ENCODE measurements around the gene BMERB1. TPM values are rescaled to one million over a fixed set of nuclear protein-coding genes. Genes with fewer than 3 reads are reported as not detected.
"Not testable (repeated sequence)": the region's sequence is repeated elsewhere in the genome, so short reads cannot be mapped to it uniquely, and the experiment has no call there.

The BMERB1 gene
- total and polyA plus RNA-seq, 2 donors, result 6.0 to 9.1 TPM

- not testable (repeated sequence) for DNase-seq (ENCODE audit: low read depth in 6 of 9, low spot score in 9 of 9); H3K36me3 ChIP-seq (ENCODE audit: control insufficient read depth in 2 of 2, insufficient read depth in 2 of 2, low read length in 1 of 2); H3K4me1 ChIP-seq (ENCODE audit: control insufficient read depth in 2 of 2, insufficient read depth in 2 of 2, low read length in 2 of 2); H3K27me3 ChIP-seq (ENCODE audit: control insufficient read depth in 2 of 2, insufficient read depth in 1 of 2, low read length in 1 of 2); H3K27ac ChIP-seq (ENCODE audit: low read depth in 1 of 2, low read length in 1 of 2); H3K4me3 ChIP-seq (ENCODE audit: low read length in 2 of 2); H3K9me3 ChIP-seq (ENCODE audit: control insufficient read depth in 2 of 2, insufficient read depth in 1 of 2, low read length in 1 of 2)
- 96% methylated on average over 13 of the region's 13 CpGs for WGBS
Observed at GRCh38 chr16:15547072-15547767, 112.8 kb downstream of the BMERB1 start.

GRCh38 chr16:15547768-15548096 is 113.3 kb downstream of the BMERB1 start:
- Histone ChIP-seq H3K27me3 (ENCODE audit: control insufficient read depth in 2 of 2, insufficient read depth in 1 of 2, low read length in 1 of 2) (no peaks in the 10 kb centered on the region), H3K27ac (ENCODE audit: low read depth in 1 of 2, low read length in 1 of 2) (no peak overlapping the region), H3K9me3 (ENCODE audit: control insufficient read depth in 2 of 2, insufficient read depth in 1 of 2, low read length in 1 of 2) (no peaks in the 10 kb centered on the region), H3K4me3 (ENCODE audit: low read length in 2 of 2) (no peak overlapping the region), H3K4me1 (ENCODE audit: control insufficient read depth in 2 of 2, insufficient read depth in 2 of 2, low read length in 2 of 2) (no peaks in the 10 kb centered on the region), H3K36me3 (ENCODE audit: control insufficient read depth in 2 of 2, insufficient read depth in 2 of 2, low read length in 1 of 2) (no peaks in the 10 kb centered on the region)
- no peak for DNase-seq (ENCODE audit: low read depth in 6 of 9, low spot score in 9 of 9)
- 96% methylated on average over 6 of the region's 6 CpGs for WGBS

GRCh38 chr16:15548482-15548891 is 114.1 kb downstream of the BMERB1 start:
- H3K4me1 ChIP-seq (ENCODE audit: control insufficient read depth in 2 of 2, insufficient read depth in 2 of 2, low read length in 2 of 2), result no peaks in the 10 kb centered on the region
- H3K4me3 ChIP-seq (ENCODE audit: low read length in 2 of 2), result no peak overlapping the region
- no peaks in the 10 kb centered on the region for H3K36me3 ChIP-seq (ENCODE audit: control insufficient read depth in 2 of 2, insufficient read depth in 2 of 2, low read length in 1 of 2)
- 91% methylated on average over 3 of the region's 3 CpGs for WGBS
- H3K27me3 ChIP-seq (ENCODE audit: control insufficient read depth in 2 of 2, insufficient read depth in 1 of 2, low read length in 1 of 2), result no peaks in the 10 kb centered on the region
- no peaks in the 10 kb centered on the region for H3K9me3 ChIP-seq (ENCODE audit: control insufficient read depth in 2 of 2, insufficient read depth in 1 of 2, low read length in 1 of 2)
- no peak for DNase-seq (ENCODE audit: low read depth in 6 of 9, low spot score in 9 of 9)
- H3K27ac ChIP-seq (ENCODE audit: low read depth in 1 of 2, low read length in 1 of 2), result no peak overlapping the region

DNA sequence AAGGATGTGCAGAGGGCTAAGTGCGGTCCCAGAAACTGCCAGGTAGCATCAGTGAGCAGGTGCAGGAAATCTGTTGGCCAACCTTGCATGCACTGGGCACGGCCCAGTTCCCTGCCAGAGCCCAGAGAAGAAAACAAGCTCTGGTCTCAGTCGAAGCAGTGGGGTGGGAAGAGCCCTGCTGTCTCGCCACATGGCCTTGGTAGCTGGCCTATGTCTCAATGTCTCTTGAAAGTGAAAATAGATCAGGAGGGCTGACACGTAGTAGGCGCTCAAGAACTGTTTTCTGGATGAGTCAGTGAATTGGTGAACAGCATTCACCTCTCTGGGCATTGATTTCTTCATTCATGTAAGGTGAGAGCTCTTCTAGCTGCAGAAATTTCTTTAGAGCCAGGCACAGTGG is 118.1 kb downstream of the BMERB1 start:
- H3K27ac ChIP-seq (ENCODE audit: low read depth in 1 of 2, low read length in 1 of 2), result no peak overlapping the region

GRCh38 chr16:15553313-15554088 is 119.1 kb downstream of the BMERB1 start:
- WGBS, result 95% methylated on average over 10 of the region's 10 CpGs
- Histone ChIP-seq H3K9me3 (ENCODE audit: control insufficient read depth in 2 of 2, insufficient read depth in 1 of 2, low read length in 1 of 2) (no peaks in the 10 kb centered on the region), H3K27ac (ENCODE audit: low read depth in 1 of 2, low read length in 1 of 2) (no peak overlapping the region), H3K4me1 (ENCODE audit: control insufficient read depth in 2 of 2, insufficient read depth in 2 of 2, low read length in 2 of 2) (no peaks in the 10 kb centered on the region), H3K4me3 (ENCODE audit: low read length in 2 of 2) (no peak overlapping the region), H3K27me3 (ENCODE audit: control insufficient read depth in 2 of 2, insufficient read depth in 1 of 2, low read length in 1 of 2) (no peaks in the 10 kb centered on the region), H3K36me3 (ENCODE audit: control insufficient read depth in 2 of 2, insufficient read depth in 2 of 2, low read length in 1 of 2) (no peaks in the 10 kb centered on the region)
- DNase-seq (ENCODE audit: low read depth in 6 of 9, low spot score in 9 of 9), result no peak

More for the DNA sequence above, 118.1 kb downstream of the BMERB1 start:
- DNase-seq (ENCODE audit: low read depth in 6 of 9, low spot score in 9 of 9), result no peak
- Histone ChIP-seq H3K27me3 (ENCODE audit: control insufficient read depth in 2 of 2, insufficient read depth in 1 of 2, low read length in 1 of 2) (no peaks in the 10 kb centered on the region), H3K9me3 (ENCODE audit: control insufficient read depth in 2 of 2, insufficient read depth in 1 of 2, low read length in 1 of 2) (no peaks in the 10 kb centered on the region), H3K4me1 (ENCODE audit: control insufficient read depth in 2 of 2, insufficient read depth in 2 of 2, low read length in 2 of 2) (no peaks in the 10 kb centered on the region), H3K4me3 (ENCODE audit: low read length in 2 of 2) (no peak overlapping the region), H3K36me3 (ENCODE audit: control insufficient read depth in 2 of 2, insufficient read depth in 2 of 2, low read length in 1 of 2) (no peaks in the 10 kb centered on the region)
- 98% methylated on average over 6 of the region's 6 CpGs for WGBS

DNA sequence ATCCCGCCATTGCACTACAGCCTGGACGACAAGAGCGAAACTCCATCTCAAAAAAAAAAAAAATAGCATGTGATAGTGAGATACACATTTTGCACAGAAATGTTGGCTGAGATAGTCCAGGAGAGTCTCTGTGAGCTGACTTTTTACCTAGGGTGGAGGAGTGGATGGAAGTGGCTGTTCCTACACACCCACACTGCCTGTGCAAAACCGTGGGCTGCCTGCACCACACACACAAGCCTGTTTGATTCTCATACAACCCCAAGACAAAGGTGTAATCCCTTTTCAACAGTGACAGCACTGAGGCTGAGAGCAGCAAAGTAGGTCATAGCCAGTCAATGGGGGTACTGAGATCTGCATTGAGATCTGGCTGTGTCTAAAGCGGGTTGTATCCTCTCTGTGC is 121.7 kb downstream of the BMERB1 start:
- H3K9me3 ChIP-seq (ENCODE audit: control insufficient read depth in 2 of 2, insufficient read depth in 1 of 2, low read length in 1 of 2), result no peaks in the 10 kb centered on the region
- H3K4me3 ChIP-seq (ENCODE audit: low read length in 2 of 2), result no peak overlapping the region
- no peak for DNase-seq (ENCODE audit: low read depth in 6 of 9, low spot score in 9 of 9)
- no peaks in the 10 kb centered on the region for H3K27me3 ChIP-seq (ENCODE audit: control insufficient read depth in 2 of 2, insufficient read depth in 1 of 2, low read length in 1 of 2)
- no peaks in the 10 kb centered on the region for H3K36me3 ChIP-seq (ENCODE audit: control insufficient read depth in 2 of 2, insufficient read depth in 2 of 2, low read length in 1 of 2)
- 95% methylated on average over 5 of the region's 5 CpGs for WGBS
- H3K27ac ChIP-seq (ENCODE audit: low read depth in 1 of 2, low read length in 1 of 2), result no peak overlapping the region
- H3K4me1 ChIP-seq (ENCODE audit: control insufficient read depth in 2 of 2, insufficient read depth in 2 of 2, low read length in 2 of 2), result no peaks in the 10 kb centered on the region

DNA sequence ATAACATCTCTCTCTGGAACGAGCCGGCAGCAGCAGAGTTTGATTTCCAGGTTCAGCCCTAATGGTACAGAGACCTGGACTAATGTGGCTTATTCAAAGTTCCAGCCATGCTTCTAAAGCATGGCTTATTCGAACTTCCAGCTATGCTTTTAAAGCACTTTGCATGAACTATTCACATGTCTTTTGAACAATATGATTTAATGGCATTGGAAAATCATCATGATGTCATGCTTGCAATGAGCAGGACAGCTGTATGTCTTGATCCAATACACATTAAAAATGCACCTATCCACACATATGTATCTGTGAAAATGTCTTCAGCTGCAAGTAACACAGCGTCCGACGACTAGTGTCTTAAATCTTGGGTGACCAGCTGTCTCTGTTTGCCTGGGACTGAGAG is 122.9 kb downstream of the BMERB1 start:
- no peak overlapping the region for H3K27ac ChIP-seq (ENCODE audit: low read depth in 1 of 2, low read length in 1 of 2)
- no peaks in the 10 kb centered on the region for H3K4me1 ChIP-seq (ENCODE audit: control insufficient read depth in 2 of 2, insufficient read depth in 2 of 2, low read length in 2 of 2)
- no peak for DNase-seq (ENCODE audit: low read depth in 6 of 9, low spot score in 9 of 9)
- no peak overlapping the region for H3K4me3 ChIP-seq (ENCODE audit: low read length in 2 of 2)
- no peaks in the 10 kb centered on the region for H3K36me3 ChIP-seq (ENCODE audit: control insufficient read depth in 2 of 2, insufficient read depth in 2 of 2, low read length in 1 of 2)
- WGBS, result 97% methylated on average over 6 of the region's 6 CpGs
- no peaks in the 10 kb centered on the region for H3K27me3 ChIP-seq (ENCODE audit: control insufficient read depth in 2 of 2, insufficient read depth in 1 of 2, low read length in 1 of 2)
- H3K9me3 ChIP-seq (ENCODE audit: control insufficient read depth in 2 of 2, insufficient read depth in 1 of 2, low read length in 1 of 2), result no peaks in the 10 kb centered on the region

DNA sequence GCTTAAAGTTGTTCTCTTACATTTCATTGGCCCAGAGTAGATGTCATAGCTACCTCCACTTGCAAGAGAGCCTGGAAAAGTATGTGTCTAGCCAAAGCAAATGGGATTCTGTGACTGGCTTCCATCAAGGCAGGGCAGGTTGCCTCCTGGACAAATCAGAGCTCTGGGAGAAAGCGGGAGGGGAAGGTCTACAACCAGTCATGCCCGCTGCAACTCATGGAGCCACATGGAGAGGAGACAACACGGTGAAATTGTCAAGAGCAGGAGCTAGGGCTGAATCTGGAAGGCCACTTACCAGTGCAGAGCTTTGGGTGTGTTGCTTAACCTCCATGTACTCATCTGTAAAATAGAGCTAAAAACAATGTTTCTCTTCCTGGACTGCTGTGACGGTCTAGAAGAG is 124.8 kb downstream of the BMERB1 start:
- no peak for DNase-seq (ENCODE audit: low read depth in 6 of 9, low spot score in 9 of 9)
- Histone ChIP-seq H3K27me3 (ENCODE audit: control insufficient read depth in 2 of 2, insufficient read depth in 1 of 2, low read length in 1 of 2) (no peaks in the 10 kb centered on the region), H3K4me3 (ENCODE audit: low read length in 2 of 2) (no peak overlapping the region), H3K36me3 (ENCODE audit: control insufficient read depth in 2 of 2, insufficient read depth in 2 of 2, low read length in 1 of 2) (no peaks in the 10 kb centered on the region), H3K27ac (ENCODE audit: low read depth in 1 of 2, low read length in 1 of 2) (no peak overlapping the region), H3K9me3 (ENCODE audit: control insufficient read depth in 2 of 2, insufficient read depth in 1 of 2, low read length in 1 of 2) (no peaks in the 10 kb centered on the region), H3K4me1 (ENCODE audit: control insufficient read depth in 2 of 2, insufficient read depth in 2 of 2, low read length in 2 of 2) (no peaks in the 10 kb centered on the region)
- WGBS, result 94% methylated on average over 4 of the region's 4 CpGs

DNA sequence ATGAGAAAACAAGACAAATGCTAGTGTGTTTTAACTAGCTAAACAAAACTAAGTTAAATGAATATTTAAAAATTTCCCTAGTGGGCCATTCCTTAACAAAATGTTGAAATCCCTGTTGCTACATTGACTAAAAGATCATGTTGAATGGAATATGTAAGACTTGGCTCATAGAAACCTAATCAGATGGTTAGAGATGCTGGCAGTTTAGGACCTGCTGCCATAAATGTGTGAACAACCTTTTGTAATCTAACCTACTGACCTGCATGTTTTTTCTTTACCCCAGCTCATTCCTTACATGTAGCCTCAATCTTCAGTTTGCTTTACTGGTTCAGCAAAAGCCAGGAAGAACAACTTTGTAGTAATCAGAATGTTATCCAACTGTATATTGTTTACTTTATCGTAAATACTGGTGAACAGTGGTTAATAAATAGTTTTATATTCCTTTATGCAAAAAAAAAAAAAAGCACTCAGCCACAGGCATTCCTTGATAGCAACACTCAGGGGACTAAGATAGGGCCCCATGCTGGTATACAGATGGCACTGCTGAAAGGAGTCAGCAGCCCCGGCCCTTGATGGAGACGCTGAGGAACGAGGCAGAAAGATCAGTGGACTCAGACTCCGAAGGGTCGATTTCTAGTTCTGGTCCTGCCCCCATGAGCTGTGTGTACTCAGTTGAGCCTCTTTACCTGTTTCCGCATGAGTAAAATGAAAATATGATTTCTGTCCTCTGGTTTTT is 130.4 kb downstream of the BMERB1 start:
- no peak overlapping the region for H3K27ac ChIP-seq (ENCODE audit: low read depth in 1 of 2, low read length in 1 of 2)
- 97% methylated on average over 7 of the region's 7 CpGs for WGBS
- no peak for DNase-seq (ENCODE audit: low read depth in 6 of 9, low spot score in 9 of 9)

More for the DNA sequence above, 130.4 kb downstream of the BMERB1 start:
- Histone ChIP-seq H3K27me3 (ENCODE audit: control insufficient read depth in 2 of 2, insufficient read depth in 1 of 2, low read length in 1 of 2) (no peaks in the 10 kb centered on the region), H3K4me3 (ENCODE audit: low read length in 2 of 2) (no peak overlapping the region), H3K36me3 (ENCODE audit: control insufficient read depth in 2 of 2, insufficient read depth in 2 of 2, low read length in 1 of 2) (no peaks in the 10 kb centered on the region), H3K4me1 (ENCODE audit: control insufficient read depth in 2 of 2, insufficient read depth in 2 of 2, low read length in 2 of 2) (no peaks in the 10 kb centered on the region), H3K9me3 (ENCODE audit: control insufficient read depth in 2 of 2, insufficient read depth in 1 of 2, low read length in 1 of 2) (no peaks in the 10 kb centered on the region)

Data from thymus (tissue), 11 donors.